HFF-Myc (cell line): ENCODE data around the gene WDR37.

Experiments
- DNase-seq: peaks from one replicate; pipeline ENCODE4 v3.0.0-alpha.2; 2011; ENCODE audit warnings: low read depth; ENCODE audit errors: extremely low read depth
- H3K4me3 ChIP-seq: replicated peaks from 2 replicates; pipeline ENCODE4 v1.5.1; 2011; ENCODE audit warnings: low read depth, mild to moderate bottlenecking, control low read depth, low read length
- CTCF ChIP-seq: IDR thresholded peaks from 2 replicates; pipeline ENCODE4 v1.5.1; 2012; ENCODE audit warnings: mild to moderate bottlenecking, low read depth, low read length, control low read depth; ENCODE audit errors: missing control alignments

Gene WDR37

GRCh38 chr10:1163204-1163660 is 107.0 kb downstream of the WDR37 start:
- no peak for DNase-seq
- no peak overlapping the region for H3K4me3 ChIP-seq
- TF ChIP-seq CTCF: no peak

GRCh38 chr10:1163831-1164230 is 107.6 kb downstream of the WDR37 start:
- no peak for TF ChIP-seq CTCF
- DNase-seq: no peak
- H3K4me3 ChIP-seq: no peak overlapping the region

DNA sequence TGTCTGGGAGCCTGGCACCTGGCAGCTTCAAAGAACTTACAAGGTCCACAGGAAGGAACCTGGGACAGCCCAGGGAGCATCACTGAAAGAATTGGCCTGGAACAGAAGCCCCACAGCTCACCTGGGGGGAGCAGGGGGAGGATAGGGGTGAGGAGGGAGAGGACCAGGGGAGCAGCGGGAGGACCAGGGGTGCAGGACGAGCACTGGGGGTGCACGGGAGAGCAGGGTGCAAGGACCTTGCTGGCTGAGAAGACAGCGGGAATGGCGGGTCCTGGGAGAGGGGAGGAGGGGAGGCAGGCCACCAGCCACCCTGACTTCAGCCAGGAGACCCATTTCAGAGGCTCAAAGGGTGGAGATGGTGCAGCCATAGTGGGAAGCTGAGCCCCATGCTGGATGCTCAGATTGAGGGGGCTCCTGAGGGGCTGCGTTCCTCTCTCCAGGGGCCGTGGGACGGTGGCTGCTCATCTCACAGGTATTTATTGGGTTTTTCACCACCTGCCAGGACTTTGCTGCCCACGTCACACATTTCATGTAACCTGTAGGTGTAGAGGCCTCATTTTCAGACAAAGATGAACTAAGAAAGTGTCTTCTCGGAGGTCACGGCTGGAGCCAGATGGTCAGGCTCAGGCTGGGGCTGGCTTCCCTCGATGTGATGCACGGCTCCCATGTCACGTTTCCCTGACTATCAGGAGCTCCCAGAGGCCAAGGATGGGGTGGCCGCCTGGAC is 110.1 kb downstream of the WDR37 start:
- H3K4me3 ChIP-seq: no peak overlapping the region
- no peak for DNase-seq
- TF ChIP-seq CTCF: no peak

DNA sequence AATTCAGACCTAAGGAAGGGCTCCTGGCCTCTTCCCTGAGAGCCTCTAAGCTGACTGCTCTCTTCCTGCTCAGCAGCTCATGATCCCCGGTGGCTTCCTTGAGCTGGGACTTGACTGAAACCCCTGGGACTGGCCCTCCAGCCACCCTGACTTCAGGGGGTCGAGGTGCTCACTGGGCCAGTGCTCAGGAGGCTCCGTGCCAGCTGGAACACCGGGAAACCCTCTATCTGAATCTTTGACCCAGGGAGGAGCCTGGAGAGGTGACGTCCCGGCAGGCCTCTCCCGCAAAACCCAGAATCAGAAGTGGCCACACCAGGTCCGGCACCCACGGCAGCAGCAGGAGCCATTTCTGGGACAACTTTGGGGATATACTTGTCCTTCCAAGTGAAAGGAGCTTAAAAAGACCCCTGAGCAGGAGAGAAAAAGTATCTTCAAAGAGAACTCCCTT is 110.7 kb downstream of the WDR37 start:
- no peak for TF ChIP-seq CTCF
- no peak overlapping the region for H3K4me3 ChIP-seq
- no peak for DNase-seq

- TF ChIP-seq CTCF: no peak
- no peak overlapping the region for H3K4me3 ChIP-seq
- no peak for DNase-seq
These were observed 112.6 kb downstream of the WDR37 start for GRCh38 chr10:1168763-1169162.

DNA sequence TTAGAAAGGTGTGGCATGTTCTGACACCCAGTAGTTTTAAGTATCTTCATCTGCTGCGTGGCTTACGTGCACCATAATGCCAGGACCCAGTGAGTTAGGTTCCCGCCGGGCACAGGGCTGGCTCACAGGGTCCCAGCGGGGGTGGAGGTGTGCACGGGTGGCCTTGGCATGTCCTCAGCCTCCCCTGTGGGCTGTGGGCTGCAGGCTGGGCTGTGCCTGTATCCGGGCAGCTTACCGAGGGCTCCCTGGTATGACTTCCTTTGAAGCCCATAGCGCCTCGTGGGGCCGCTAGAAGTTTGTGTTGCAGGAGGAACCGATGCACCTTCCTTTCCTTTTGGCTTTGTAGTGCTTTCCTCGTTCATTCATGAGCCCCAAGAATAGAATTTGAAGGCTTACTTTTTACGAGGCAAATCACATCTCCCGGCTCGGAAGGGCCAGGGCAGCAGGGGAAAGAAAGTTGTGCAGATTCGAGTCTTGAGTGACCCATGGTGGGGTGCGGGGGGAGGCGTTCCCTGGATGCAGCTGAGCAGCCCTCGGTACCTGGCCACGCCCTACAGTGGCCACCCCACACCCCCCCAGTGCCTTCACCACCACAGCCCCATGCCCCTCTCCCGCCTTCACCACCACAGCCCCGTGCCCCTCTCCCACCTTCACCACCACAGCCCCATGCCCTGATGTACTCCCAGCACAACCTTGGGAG is 113.2 kb downstream of the WDR37 start:
- no peak for TF ChIP-seq CTCF

More for the DNA sequence above, 113.2 kb downstream of the WDR37 start:
- DNase-seq: no peak
- H3K4me3 ChIP-seq: no peak overlapping the region
